HG03025 (cell line): ENCODE results near the gene CACNB3.

ENCODE experiments used
- ATAC-seq: cut with Tn5 transposase; IDR thresholded peaks from one replicate; pipeline ENCODE4 v1.9.1; 2021; ENCODE audit warnings: mild to moderate bottlenecking, moderate library complexity; ENCODE audit not compliant: unreplicated experiment, low FRiP score

Gene CACNB3

DNA sequence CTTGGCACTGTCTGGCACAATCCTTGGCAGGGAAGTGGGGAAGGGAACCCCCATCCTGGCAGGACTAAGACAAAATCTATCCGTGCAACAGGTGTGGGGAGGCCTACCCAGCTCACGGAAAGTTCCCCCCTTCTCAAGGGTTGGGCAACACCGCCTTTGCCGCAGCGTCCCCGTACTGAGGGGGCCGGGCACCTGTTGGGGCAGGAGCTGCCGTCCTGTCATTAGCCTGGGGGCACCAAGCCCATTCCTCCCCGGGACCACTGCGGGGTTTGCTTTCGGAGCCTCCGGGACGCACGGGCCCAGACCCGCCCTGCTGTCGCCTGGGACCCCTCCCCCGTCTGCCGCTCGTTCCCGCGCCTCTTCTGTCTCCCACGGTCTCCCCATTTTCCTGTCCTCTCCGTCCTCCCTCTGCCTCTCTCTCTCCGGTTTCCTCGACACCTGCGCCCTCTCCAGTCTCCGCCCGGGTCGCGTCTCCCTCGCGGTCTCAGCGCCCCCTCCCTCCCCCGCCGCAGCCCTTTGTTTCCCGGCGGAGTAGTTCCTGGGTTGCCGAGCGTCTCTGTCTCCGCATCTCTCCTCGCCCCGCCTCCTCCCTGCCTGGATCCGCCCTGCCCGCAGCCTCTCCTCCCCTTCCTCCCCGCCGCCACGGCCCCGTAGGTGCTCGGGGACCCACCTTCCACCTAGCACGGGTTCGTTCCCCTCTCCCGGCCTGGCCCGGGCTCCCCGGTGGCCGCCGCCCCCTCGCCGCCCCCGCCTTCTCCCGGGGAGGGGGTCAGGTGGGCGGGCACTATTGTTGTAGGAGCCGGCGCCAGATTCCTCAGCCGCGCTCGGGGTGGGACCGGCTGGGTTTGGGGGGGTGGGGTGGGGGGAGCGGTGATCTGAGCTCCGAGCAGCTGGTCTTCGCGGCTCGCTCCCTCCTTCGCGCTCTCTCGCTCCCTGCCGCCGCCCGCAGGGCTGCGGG lies at the start of gene CACNB3:
Gene CACNB3 (plus strand): TSS at position 624 of the 958 bp plus-strand sequence. CDS start 434 bp downstream, outside the sequence.
- ATAC-seq, result no peak

DNA sequence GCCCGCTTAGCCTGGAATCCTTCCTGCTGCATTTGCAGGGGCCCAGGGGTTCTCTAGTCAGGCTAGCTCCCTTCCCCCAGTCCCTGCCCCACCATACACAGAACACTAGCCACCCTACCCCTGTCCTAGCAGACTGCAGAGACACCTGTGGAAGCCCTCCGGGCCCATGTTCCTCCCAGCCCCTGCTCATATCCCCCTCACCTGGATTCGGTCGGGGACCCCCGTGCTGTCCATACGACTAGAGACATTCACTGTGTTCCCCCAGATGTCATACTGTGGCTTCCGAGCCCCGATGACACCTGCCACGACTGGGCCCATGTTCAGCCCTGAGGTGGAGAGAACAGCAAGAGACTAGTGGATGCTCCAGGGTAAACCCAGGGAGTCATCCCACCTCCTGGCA lies 49.6 kb upstream of the CACNB3 start:
- no peak for ATAC-seq

DNA sequence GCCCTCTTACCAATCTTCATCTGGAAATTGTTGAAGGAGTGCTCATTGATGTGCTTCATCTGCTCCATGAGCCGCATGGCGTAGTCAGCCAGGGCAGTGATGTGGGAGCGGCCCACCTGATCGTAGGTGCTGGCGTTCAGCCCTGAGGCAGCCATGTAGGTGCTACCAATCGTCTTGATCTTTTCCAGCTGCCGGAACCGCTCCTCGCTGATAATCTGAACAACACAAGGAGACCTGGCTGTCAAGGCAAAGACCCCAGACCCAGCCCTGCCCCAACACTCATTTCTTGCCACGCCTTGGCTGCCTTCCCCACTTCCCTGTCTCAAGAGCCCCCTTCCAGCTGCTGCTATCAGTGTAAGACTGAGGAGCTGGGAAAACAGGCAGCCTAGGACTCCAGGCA lies 47.5 kb upstream of the CACNB3 start:
- no peak for ATAC-seq

DNA sequence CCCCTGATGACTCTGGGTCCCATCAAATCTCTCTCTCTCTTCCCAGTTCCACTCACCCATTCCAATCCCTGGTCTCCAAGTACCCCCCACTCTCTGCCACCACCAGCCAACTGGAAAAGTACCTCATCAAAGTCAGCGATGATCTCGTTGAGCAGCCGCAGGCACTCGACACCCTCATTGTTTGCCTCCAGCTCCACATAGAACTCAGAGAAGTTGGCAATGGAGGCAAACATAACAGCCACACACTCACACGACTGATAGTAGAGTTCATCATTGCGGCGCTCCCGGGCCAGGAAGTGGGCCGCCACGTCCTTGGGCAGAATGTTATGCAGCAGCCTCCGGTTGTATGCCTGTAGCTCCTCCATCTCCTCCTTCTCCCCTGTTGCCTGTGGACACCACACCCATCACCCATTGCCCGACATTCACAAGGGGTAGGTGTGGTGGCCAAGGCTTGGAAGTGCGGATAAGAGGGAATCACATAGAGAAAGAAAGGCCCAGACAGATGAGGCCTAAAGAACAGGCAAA lies 46.6 kb upstream of the CACNB3 start:
- ATAC-seq, result no peak

DNA sequence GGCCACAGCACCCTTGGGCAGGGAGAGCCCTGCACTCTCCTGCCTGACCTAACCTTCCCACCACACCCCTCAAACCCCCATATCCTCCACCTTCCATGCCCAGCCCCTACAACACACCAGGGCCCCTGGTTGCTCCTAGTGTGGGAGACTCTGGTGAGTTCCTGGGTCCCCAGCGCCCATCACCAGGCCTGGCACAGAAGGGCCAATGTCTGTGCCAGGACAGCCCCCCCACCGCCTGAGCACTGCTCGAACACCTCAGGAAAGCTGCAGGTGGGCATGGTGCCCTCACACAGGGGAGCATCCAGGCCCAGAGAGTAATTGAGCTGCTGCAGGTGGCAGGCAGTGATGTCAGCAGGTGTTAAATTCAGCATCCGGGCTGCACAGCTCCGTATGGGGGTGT lies 44.6 kb upstream of the CACNB3 start:
- ATAC-seq, result no peak

DNA sequence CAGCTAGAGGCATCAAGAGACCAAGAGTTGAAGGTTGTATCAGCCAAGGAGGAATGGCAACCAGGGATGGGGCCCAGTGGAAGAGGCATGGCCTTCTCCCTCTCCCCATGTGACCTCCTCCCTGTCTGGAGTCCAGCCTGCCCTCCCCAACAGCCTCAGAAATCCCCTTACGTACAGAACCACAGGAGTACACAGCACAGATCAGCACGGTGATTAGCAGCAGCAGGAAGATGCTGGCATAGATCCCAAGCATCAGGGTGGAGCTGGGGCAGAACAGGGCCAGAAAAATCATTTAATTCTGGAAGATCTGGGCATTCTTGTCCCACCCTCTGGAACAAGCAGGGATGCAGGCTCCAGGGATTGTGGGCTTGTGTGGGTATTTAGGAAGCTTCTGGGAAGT lies 43.8 kb upstream of the CACNB3 start:
- no peak for ATAC-seq

DNA sequence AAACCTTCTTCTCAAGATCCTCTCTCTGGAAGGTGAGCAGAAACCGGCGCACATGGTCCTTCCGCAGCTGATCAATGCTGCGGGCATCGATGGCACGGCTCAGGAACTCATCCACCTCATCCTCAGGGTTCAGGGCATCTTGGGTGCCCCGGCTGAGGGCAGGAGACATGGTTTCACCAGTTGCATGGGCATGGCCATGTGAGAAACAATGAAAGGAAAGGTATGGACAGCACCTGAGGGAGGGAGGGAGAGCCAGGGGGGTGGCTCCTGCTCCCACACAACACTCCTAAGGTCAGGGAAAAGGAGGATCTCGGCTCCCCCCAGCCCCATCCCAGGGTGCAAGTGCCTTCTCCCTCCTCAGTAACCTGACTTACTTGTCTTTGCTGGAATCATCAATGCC lies 43.0 kb upstream of the CACNB3 start:
- no peak for ATAC-seq

DNA sequence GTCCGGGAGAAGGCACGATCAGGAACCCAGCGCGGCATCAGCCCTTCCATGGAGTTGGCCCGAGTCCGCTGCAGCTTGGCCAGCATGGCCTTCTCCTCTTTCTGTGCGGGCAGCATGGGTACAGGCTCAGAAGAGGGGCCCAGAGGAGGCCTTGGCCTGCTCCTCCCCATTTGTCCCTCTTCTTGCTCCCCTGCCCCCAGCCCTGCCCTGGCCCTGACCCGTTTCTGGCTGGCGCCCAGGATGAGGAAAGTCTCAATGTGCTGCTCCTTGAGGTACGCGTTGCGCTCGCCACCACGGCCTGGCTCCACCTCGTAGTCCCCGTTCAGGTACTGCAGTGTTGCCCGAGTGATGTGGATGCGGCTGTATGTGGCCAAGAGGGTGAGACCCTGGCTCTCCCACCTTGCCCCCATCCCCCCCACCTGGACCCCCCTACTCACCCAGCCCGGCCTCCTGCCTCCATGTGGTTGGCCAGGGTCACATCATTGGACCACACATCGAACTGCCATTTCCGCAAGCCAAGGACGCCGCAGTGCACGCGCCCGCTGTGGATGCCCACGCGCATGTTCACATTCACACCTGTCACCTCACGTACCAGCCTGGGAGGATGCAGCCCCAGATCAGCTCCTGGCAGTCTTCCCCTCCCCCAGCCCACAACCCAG lies 42.2 kb upstream of the CACNB3 start:
- no peak for ATAC-seq

DNA sequence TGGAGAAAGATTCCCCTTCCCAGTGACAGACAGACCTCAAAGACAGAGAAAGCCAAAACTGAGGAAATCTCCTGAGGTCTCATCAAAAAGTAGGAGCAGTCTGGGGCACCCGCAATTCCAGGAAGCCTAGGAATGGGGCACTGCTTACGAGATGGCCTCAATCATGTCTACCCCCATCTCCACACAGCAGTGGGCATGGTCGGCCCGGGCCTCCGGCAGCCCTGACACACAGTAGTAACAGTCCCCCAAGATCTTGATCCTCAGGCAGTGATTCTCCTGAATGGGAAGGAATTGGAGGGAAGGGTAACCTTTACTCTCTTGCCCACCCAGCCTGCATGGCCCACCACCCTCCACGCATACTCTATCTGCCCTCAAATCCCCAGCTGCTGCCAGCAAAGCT lies 41.3 kb upstream of the CACNB3 start:
- ATAC-seq, result no peak

DNA sequence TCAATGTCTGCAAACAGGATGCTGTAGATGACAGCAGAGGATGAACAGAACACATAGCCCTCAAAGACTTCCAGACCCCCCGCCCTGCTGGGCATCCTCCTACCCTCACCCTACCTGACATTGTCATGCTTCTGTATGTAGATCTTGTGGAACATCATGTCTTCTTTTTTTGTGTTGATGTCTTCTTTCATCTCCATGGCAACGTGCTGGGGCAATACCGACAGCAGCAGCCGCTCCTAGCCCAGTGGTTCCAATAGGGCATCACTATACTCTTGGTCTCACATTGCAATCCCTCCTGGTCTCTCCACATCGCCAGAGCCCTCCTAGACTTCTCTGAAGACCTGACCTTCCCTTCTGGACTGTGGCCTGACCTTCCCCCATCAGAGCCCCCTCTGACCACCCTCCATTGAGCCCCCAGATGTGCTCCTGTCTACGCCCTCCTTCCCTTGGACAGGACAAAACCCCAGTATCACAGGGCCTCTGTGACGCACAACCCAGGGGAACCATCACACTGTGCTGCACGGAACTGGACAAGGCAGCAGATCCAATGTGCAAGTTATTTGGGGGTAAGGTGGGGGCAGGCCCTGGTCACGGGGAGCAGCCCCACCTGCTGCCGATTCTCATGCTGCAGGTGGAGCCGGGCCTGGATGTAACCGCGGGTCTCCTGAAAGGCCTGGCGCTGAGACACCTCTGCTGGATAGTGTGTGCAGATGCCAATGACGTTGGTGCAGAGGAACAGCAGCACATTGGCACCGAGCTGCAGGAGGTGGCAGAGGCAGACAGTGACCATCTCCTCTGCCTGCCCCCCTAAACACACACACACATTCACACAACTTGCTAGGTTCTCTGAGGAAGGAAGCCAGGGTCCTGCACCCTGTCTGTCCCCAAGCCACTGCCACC lies 40.5 kb upstream of the CACNB3 start:
- ATAC-seq, result no peak

DNA sequence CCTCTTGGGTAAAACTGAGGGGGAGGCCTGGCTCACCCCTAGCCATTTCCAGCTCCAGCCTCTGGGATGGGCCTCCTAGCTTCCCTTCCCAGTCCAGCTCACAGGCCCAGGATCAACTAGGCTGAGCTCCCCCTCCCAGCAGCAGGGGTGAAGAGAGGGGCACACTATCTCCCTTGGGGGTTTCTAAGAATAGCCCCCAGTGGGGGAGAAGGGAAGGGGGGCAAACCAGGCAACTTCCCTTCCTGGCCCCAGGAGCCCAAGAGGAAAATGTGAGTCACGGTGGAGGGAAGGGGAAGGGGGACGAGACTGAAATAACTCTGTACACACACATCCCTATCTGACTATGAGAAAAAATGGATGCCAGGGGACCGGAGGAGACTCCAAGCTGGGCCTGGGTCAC lies 38.4 kb upstream of the CACNB3 start:
- no peak for ATAC-seq

DNA sequence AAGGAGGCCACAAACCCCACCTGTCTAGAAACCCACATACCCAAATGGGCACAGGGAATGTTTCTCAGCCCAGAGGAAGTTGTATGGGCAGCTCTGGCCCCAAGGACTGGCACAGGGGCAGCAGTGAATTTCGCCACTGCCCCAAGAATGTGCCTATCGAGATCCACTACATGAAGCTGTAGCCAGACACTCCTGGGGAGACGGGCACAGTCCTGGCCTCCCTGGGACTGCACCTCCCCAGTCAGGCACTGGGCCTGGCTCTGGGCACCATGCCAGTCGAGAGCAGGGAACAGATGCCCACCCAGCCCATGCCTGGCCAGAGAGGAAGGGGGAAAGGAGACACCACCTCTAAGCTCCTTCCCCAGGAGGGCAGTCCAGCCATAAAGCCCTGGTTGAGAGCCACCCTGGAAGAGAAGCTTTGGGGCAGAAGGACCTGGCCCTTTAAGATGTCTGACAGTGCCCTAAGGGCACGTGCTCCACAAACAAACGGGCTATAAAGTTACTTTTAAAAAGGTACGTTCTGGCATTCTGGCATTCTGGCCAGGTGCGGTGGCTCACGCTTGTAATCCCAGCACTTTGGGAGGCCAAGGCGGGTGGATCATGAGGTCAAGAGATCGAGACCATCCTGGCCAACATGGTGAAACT lies 37.8 kb upstream of the CACNB3 start:
- no peak for ATAC-seq

DNA sequence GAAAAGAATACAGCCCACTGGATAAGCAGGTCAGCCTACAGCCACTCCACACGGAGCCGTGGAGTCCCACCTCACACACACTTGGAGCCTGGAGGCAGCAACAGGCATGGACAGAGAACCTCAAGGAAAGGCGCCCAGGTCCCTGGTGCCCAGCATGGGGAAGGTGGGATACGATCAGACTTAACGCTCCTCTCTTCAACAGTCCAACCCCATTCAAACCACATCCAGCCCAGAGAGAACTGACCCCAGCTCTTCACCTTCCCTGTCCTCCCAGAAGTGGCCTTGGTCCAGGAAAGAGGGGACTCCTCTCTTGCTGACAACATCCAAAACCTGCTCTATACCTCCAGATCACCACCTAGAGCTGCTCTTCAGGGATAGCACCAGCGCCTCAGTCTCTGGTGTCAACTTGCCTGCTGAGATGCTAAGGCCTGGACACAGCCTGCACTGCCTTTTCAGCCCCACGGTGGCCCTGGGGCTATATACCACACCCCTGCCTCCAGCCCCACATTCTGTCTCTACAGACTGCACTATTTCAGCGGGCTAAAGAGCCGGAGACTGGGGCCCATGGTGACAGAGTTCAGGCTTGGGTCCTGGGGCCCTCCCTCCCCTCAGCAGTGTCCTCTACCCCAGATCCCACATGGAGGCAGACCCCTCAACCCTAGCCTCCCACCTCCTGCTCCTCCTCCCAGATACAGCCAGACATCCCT lies 36.4 kb upstream of the CACNB3 start:
- ATAC-seq, result no peak

DNA sequence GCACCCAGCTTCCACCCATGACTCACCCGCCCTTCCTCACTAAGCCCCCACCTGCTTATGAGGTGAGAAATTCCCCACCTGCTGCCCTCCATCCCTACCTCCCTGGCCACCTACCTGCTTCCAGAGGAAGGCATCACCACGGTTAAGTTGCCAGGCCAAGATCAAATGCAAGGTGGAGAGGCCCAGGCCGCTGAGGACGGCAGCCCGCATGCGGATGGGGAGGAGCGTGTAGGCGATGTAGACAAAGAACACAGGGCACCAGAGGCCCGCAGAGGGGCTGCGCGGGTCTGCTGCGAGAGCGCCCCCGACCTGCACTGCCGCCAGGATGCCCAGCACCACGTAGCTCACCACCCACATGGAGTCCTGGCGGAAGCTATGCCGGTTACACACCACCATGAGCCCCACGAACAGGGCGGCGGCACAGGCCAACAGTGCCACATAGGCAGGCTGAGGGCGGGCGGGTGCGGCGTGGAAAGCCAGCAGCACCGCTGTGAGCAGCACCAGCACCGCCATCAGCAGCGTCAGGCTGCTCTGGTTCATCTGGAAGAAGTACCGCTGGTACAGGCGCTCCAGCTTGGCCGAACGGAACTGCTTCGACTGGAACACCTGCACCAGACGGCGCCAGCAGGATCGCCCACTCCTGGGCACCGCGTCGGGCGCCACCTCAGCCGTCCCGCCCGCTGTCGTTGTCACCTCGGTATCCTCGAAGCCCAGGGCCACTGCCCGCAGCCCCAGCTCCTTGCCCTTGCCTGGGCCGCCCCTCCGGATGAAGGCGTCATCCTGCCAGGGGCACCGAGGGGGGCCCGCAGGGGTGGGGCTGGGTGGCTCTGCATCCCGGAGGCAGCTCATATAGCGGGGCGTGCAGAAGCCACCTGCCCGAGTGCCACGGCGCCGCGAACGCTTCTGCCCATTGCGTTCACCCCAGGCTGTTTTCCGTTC lies 35.6 kb upstream of the CACNB3 start:
- no peak for ATAC-seq

DNA sequence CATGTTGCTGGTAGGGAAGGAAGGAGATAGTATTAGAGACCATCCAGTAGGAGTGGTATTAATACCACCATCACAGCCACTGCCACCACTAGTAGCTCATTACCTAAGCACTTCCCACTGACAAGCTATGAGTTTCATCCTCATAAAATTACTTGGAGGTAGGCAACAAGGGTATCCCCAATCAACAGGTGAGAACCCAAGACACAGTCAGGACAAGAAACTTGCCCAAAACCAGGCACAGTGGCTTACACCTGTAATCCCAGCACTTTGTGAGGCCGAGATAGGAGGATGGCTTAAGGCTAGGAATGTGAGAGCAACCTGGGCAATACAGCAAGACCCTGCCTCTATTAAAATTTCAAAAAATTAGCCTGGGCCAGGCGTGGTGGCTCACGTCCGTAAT lies 34.9 kb upstream of the CACNB3 start:
- ATAC-seq, result no peak

DNA sequence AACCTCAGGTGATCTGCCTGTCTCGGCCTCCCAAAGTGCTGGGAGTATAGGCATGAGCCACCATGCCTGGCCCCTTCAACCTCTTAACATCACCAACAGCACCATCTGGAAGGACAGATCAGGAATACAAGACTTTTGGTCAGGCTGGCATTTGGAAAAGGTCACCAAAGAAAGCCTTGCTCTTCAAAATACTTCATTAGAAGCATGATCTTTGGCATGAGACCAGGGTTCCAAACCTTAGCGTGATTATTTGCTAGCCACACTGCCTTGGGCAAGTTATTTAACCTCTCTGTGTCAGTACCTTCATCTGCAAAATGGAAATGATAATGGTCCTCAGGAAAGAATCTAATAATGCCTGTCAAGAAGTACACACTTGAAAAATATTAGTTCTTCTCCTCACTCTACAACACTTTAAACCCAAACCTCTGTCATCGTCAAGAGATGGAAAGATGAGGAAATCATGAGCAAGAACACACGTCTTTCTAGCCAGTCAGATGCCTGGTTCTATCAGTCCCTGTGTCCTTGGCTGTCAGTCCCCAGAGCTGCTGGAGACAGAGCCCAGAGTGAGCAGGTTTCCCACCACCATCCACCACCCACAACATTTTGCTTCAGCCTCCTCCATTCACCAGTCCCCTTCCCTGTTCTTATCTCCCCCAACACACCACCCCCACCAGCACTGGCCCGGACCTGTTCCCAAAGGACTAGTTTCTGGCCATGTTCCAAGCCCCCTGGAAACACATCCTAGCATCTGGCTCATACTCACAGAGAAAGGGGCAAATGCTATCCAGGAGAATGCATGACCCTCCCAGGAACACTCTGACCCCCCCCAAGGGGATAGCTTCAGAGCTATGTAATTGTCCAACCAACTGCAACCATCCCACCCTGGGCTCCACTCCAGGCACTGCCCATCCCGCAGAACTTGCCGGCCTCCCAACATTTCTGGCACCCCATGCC lies 31.4 kb upstream of the CACNB3 start:
- ATAC-seq, result no peak

DNA sequence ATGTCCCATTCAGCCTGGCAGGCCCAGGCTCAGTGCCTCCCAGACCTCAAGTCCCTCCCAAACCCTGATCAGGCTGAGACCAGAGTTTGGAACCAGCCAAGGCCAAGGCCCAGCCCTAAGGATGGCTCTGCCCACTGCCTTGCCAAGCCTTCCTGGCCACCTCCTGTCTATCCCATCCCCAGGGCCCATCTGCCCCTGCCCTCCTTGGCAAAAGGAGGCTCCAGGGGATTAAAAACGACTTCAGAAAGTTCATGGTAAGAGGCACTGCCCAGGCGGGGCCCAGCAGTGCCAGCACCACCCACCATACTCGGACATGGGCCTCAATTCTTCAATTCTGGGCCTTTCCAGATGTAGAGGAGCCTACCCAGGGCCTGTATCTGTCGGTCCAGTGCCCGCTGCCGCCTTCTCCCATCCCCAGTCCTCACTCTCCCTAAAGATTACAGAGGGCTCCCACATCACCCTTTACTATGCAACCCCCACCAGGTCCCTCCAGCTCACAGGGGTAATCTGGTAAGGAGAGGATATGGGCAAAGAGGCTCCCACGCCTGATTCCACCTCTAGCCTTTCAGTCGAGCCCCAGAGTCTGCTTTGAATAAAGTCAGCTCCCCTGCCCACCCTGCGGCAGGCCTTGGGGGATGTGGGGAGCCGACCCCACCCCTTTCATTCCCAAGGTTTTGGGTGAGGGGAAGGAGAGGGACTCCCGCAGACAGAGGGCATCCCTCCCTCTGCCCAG lies 30.3 kb upstream of the CACNB3 start:
- no peak for ATAC-seq
